Muscle of arm (tissue), 12 donors: ENCODE data around the gene FXYD6. TPM values are rescaled to one million over a fixed set of nuclear protein-coding genes. Genes with fewer than 3 reads are reported as not detected.

Experiments used
- DNase-seq: peaks from one replicate; pipeline ENCODE4 v3.0.0-alpha.2; 2013
- polyA plus RNA-seq, 12 donors: library from polyadenylated mRNA; unstranded; fragments of 120-200 nt; gene quantifications; one replicate each; pipeline ENCODE4 v1.2.1, GENCODE V29; 2013; ENCODE audit not compliant: insufficient read length in 12 of 12

Gene FXYD6
- polyA plus RNA-seq, 12 donors = 132 to 202 (median 166) TPM; not detected in 1

GRCh38 chr11:117898059-117898458, 21.6 kb upstream of the FXYD6 start:
- DNase-seq = no peak

GRCh38 chr11:117892651-117893050, 16.2 kb upstream of the FXYD6 start:
- DNase-seq = no peak

GRCh38 chr11:117891362-117891761, 14.9 kb upstream of the FXYD6 start:
- DNase-seq = no peak

- DNase-seq = no peak
Observed at GRCh38 chr11:117888139-117888566, 11.7 kb upstream of the FXYD6 start.

- DNase-seq = no peak
Observed at GRCh38 chr11:117887431-117888138, 11.1 kb upstream of the FXYD6 start.

GRCh38 chr11:117885777-117886176, 9.3 kb upstream of the FXYD6 start:
- peak; percentile 87 for DNase-seq

- no peak for DNase-seq
Observed at GRCh38 chr11:117884994-117885393, 8.5 kb upstream of the FXYD6 start.

- DNase-seq = no peak
Observed at GRCh38 chr11:117883063-117883462, 6.6 kb upstream of the FXYD6 start.

GRCh38 chr11:117882311-117882905, 6.0 kb upstream of the FXYD6 start:
- DNase-seq = no peak

GRCh38 chr11:117881217-117881616, 4.8 kb upstream of the FXYD6 start:
- DNase-seq = no peak

GRCh38 chr11:117879516-117880480, 3.3 kb upstream of the FXYD6 start:
- no peak for DNase-seq

- no peak for DNase-seq
Observed at GRCh38 chr11:117878939-117879475, 2.5 kb upstream of the FXYD6 start.

- DNase-seq = no peak
Observed at GRCh38 chr11:117878314-117878938, 2.0 kb upstream of the FXYD6 start.

GRCh38 chr11:117877120-117877784, 794 bp upstream of the FXYD6 start:
- no peak for DNase-seq

GRCh38 chr11:117876059-117876340, 458 bp downstream of the FXYD6 start:
- no peak for DNase-seq

- no peak for DNase-seq
Observed at GRCh38 chr11:117875382-117876058, 938 bp downstream of the FXYD6 start.

- DNase-seq = no peak
Observed at GRCh38 chr11:117874910-117875381, 1.5 kb downstream of the FXYD6 start.

- DNase-seq = no peak
Observed at GRCh38 chr11:117874253-117874909, 2.1 kb downstream of the FXYD6 start.

GRCh38 chr11:117873828-117874125, 2.7 kb downstream of the FXYD6 start:
- DNase-seq = no peak
